OCI-LY7 (cell line): ENCODE data around the gene KIAA0232.

Source experiments
- CTCF ChIP-seq: fragments of 200-600 bp; sonication (generic); conservative IDR thresholded peaks from 2 replicates; pipeline ENCODE4 v1.5.1; 2014; ENCODE audit warnings: mild to moderate bottlenecking, antibody characterized with exemption, low read length, moderate library complexity, mixed read lengths
- EZH2phosphoT487 ChIP-seq: fragments of 200-600 bp; sonication (generic); IDR thresholded peaks from 2 replicates; pipeline ENCODE4 v1.6.1; 2018; ENCODE audit warnings: low read depth, borderline replicate concordance, mild to moderate bottlenecking, mixed run types, antibody characterized with exemption, low read length, moderate library complexity, mixed read lengths

GRCh38 chr4:6885953-6886557 is 103.5 kb downstream of the KIAA0232 start:
- TF ChIP-seq CTCF (peak; percentile 71), EZH2phosphoT487 (no peak)
